Stimulated activated CD4-positive, alpha-beta T cell treated with anti-CD3 and anti-CD28 coated beads, Interleukin-2, amount 100 ng/mL, for 48 hours (primary cell): ENCODE results near the gene MKS1.
A peak's percentile ranks its signal among the peaks of the same experiment; 100 is the strongest.

ENCODE experiments used
- DNase-seq, 2 donors: peaks; one replicate each; pipeline ENCODE4 v3.0.0-alpha.2; 2020

MKS1 gene

DNA sequence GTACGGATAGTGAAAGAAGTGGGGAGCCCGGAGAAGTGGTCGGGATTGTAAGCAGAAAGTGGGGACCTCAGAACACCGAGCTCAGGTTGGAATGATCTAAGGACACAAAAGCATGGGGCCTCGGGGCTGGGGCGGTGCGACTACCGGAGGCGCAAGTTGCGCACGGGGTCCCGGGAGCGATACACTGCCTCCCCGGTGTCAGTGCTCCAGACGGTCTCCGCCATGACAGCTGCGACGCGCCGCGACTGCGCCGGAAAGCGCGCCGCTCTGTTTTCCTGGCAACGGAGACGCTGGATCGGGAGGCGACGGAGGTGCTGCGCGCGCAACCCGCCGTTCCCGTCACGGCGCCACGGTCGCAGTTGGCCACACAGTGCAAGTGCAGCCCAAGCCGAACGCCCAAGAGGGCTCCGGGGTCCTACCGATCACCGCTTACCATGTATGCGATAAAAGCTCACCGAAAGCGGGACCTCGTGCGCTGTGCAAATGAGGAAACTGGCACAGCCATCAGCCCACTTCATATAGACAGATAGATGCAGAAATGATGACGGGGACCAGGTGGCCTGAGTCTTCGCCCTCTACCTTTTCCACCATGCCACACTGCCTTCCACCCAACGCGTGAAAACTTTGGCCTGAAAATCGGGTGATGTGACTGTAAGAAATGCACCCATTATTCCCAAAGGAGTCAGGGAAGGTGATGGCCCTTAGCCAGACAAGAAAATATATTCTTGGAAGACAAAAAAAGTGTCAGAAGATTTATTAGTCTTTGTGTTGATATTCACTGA is at the start of gene MKS1:
MKS1 (minus strand) TSS at position 249 of the 782 bp plus-strand sequence; CDS start at position 224, 25 bp downstream.
- DNase-seq, result peak; percentile 95

DNA sequence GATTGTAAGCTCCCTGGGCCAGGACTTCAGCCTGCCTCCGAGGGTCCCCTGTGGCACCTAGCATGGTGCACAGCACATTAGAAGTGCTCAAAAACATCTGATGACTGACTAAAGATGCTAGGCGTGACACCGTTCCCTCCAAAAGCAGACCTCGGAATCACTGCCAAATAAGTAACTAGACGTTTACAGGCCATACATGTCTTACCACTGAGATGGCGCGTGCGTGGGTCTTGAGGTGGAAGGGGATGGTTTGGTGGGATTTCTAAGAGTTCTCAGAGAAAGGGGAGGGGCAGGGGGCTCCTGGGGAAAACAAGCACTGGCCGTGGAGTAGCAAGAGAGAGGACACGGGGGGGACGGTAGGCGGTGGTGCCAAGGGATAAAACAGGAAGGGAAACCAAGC is 49.3 kb upstream of the MKS1 start:
- no peak for DNase-seq

DNA sequence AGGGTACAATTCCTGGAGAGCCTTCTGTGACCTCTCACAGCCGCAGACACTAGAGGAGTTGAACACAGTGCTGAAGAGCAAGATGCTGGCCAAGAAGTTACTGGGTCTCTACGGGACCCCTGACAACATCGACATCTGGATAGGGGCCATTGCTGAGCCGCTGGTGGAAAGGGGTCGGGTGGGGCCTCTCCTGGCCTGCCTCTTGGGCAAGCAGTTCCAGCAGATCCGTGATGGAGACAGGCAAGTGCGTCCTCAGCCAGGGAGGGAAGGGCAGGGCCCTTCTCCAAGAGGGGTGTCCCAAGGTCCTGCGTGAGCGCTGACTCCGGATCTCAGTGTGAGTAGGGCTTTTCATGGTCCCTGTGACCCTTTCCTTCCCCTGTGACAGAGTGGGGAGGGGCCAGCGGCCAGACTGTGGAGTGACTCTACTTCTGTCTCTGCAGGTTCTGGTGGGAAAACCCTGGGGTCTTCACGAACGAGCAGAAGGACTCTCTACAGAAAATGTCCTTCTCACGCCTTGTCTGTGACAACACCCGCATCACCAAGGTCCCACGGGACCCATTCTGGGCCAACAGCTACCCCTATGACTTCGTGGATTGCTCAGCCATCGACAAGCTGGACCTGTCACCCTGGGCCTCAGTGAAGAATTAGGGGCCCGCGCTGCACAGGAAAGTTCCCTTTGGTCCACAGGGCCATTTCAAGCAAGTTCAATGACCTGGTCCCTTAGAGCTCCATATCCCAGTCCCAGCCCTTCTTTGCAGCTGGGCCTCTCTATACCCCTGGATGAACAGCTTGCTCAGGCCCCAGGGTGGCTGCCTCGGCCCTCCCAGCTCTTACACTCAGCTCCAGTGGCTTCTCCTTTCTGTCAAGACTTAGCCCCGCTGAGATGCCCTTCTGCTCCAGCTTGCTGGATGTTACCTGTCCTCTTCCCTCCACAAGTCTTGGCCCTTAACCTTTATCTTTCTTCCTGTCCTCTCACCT is 48.6 kb upstream of the MKS1 start:
- DNase-seq, result no peak

DNA sequence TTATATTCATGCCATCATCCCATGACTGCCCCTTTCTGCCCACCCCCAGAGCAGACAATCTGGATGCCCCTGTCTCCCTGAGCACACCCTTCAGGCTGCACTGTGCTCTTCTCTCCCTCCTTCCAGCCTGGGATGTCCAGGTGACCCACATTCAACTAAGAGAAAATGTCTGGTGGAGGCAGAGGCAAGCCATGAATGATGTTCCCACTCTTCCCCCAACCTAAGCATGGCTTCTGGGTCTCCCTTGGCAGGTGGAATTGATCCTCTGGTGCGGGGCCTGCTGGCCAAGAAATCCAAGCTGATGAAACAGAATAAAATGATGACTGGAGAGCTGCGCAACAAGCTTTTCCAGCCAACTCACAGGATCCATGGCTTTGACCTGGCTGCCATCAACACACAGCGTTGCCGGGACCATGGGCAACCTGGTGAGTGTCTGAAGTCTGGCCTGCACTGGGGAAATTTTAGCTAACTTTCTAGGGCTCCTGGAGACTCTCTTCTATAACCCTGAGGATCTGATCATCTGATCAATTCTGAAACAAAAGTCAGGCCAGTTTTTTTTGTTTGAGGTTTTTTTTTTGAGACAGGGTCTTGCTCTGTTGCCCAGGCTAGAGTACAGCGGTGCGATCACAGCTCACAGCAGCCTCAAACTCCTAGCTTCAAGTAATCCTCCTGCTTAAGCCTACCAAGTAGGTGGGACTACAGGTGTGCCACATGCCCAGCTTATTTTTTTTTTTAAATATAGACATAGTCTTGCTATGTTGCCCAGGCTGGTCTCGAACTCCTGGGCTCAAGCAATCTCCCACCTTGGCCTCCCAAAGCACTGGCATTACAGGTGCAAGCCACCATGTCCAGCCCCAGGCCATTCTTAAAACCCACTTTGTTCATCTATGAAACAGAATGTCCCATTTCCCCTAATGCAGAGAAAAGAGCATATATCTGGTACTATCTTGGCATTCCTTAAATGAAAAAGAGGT is 47.1 kb upstream of the MKS1 start:
- no peak for DNase-seq

DNA sequence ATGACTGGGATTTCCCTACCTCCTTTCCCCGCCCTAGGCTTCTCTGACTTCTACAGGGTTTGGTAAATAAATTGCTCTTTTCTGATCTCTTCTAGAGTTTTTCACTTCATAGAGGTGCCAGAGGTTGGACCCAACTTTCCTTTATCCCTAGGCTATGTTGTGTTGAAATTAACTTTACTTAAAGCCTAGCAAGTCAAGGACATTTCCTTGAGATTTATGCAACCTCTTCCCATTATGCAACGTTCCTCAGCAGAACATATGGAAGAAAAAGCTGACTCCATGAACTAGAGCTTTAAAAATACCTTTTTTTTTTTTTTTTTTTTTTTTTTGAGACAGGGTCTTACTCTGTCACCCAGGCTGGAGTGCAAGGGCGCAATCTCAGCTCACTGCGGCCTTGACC is 46.2 kb upstream of the MKS1 start:
- no peak for DNase-seq

DNA sequence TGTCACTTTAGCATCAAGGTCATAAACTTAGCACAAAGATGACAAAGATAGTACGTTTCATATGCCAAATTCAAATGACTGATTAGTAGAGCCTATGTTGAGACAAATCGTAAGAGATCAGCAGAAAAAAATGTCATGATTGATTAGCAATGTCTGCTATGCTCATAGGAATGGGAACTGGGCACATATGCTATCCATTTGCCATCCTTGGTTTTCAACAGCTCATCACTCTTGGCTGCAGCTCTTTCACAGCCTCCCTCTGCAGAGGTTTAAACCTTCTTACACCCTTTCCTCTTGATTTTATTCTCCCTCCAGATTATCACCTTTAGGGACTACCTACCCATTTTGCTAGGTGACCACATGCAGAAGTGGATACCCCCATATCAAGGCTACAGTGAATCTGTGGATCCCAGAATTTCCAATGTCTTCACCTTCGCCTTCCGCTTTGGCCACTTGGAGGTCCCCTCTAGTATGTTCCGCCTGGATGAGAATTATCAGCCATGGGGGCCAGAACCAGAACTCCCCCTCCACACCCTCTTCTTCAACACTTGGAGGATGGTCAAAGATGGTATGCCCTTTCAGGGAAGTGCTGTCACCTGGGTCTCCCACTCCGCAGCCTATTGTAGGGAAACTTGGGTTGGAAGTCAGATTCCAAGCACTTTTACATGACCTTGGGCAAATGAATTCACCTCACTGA is 45.5 kb upstream of the MKS1 start:
- no peak for DNase-seq

DNA sequence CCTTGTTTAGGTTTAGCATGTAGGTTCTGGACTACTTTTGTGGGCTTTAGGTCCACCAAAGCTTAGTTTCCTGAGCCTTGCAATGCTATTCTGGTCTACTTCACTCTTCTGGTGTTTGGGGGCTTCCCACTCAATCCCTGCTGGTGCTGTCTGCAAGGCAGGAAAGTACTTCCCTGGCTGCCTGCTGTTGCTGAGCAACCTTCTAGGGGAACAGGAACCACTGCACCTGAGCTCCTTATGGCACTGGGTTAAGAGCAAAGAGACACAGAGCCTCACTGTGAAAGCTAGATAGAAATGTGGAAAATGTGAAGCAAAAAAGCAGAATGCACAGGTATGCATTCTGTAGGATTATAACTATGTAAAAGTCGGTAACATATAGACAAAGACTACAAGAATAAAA is 44.7 kb upstream of the MKS1 start:
- DNase-seq, result no peak

DNA sequence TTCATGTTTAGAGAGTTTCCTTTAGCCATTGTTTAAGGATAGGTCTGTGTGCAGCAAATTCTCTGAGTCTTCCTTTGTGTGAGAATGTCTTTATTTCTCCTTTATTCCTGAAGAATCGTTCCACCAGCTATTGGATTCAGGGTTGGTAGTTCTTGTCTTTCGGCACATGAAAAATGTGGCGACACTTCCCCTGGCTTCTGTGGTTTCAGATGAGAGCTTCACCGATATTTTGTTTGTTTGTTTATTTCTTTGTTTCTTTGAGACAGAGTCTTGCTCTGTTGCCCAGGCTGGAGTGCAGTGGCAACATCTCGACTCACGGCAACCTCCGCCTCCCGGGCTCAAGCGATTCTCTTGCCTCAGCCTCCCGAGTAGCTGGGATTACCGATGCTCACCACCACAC is 43.1 kb upstream of the MKS1 start:
- DNase-seq, result no peak

DNA sequence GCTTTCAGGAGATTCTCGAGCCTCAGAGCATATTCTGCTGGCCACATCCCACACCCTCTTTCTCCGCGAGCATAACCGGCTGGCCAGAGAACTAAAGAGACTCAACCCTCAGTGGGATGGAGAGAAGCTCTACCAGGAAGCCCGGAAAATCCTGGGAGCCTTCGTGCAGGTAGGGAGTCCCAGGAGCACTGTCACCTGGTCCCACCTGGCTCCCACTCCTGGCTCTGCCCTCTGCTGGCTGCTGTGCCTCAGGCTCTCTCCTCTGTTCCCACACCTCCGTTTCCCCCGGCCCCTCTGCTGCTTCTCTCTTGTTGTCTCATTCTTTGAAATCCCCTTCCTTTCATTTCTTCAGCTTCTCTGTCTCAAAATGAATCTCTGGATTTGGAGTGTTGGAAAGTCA is 35.7 kb upstream of the MKS1 start:
- no peak for DNase-seq

DNA sequence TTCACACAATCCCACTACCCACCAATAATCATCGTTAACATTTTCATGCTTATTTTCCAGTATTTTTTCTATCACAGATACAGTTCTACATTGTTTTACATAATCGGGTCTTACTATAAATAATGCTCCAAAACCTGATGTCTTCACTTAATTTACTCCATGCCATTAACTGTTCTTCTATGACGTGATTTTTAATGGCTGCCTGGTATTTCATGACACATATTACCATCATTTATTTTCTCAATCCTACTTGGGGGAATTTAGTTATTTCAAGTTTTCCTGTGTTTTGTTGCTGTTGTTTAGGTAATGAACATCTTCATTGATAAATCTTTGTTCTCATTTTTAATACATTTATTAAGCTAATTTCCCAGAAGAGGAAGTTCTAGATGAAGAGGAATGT is 34.0 kb upstream of the MKS1 start:
- DNase-seq, result no peak

DNA sequence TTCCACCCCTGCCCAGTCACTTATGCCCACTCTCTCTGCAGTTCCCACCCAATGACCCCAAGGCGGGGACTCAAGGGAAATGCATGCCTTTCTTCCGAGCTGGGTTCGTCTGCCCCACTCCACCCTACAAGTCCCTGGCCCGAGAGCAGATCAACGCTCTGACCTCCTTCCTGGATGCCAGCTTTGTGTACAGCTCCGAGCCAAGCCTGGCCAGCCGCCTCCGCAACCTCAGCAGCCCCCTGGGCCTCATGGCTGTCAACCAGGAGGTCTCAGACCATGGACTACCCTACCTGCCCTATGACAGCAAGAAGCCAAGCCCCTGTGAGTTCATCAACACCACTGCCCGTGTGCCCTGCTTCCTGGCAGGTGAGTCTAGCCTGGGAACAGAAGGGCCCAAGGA is 33.1 kb upstream of the MKS1 start:
- DNase-seq, result no peak

DNA sequence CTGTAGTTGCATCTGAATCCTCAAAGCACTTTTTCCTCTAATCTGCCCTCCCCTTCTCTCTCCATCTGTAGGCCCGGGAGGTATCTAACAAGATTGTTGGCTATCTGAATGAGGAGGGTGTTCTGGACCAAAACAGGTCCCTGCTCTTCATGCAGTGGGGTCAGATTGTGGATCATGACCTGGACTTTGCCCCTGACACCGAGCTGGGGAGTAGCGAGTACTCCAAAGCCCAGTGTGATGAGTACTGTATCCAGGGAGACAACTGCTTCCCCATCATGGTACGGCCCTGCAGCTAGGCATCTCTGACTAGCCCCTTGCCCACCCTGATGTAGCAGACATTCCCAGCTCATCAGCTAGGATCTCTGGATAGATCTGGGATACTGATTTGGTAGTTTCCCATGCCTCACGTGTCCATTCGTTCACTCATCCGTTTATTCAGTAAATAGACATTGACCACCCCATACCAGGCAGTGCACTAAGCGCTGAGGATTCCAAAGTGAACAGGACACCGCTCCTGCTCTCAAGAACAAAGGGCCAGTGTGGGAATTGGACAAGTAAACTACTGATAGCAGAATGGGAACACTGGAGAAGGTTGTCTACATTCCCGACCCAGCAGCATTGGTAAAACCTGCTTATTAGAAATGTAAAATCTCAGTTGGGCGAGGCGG is 31.4 kb upstream of the MKS1 start:
- no peak for DNase-seq

DNA sequence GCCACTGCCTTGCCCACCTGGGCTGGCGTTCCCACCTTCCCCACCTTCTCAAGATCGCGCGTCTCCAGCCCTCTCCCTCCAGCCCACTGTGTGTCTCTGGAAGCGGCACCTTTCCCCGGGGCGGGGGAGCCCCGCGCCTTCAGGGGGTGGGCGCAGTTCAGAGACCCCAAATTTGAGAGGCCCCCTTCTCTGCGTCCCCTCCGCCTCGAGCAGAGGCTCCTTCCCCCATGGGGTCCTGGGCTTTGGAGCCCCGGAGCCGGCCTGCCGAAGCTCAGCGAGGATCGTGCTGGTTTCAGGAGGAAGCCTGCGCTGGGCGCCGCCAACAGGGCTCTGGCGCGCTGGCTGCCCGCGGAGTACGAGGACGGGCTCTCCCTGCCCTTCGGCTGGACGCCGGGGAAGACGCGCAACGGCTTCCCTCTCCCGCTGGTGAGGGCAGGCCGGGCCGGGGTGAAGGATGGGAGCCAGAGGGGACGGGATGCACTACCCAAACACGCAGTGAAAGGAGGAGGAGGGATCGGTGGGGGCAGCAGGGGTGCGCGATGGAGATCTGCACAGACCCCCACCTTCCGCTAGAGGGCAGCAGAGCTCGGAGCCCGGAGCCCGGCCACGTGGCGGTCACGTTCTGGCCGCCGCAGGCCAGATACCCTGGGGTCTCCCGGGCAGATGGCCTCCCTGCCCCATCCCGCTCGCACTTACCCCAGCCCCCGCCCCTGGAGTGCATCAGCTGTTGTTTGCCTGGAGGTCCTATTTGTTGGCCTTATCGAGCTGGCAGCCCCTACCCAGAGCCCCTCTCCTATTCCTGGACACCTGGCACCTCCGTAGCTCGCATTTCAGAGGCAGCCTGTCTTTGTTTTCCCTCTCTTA is 30.4 kb upstream of the MKS1 start:
- peak; percentile 78 to 84 for DNase-seq

DNA sequence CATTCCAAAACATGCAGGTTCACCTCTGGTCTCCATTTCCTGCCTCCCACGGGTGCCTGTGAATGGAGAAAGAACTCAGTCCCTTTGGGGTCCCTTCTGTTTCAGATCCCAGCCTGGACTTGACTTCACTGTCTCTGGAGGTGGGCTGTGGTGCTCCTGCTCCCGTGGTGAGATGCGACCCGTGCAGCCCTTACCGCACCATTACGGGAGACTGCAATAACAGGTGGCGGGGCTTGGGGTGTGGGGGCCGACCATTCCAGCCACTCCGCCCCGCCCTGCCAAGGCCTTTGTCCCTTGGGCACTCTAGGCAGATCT is 29.9 kb upstream of the MKS1 start:
- DNase-seq, result no peak

DNA sequence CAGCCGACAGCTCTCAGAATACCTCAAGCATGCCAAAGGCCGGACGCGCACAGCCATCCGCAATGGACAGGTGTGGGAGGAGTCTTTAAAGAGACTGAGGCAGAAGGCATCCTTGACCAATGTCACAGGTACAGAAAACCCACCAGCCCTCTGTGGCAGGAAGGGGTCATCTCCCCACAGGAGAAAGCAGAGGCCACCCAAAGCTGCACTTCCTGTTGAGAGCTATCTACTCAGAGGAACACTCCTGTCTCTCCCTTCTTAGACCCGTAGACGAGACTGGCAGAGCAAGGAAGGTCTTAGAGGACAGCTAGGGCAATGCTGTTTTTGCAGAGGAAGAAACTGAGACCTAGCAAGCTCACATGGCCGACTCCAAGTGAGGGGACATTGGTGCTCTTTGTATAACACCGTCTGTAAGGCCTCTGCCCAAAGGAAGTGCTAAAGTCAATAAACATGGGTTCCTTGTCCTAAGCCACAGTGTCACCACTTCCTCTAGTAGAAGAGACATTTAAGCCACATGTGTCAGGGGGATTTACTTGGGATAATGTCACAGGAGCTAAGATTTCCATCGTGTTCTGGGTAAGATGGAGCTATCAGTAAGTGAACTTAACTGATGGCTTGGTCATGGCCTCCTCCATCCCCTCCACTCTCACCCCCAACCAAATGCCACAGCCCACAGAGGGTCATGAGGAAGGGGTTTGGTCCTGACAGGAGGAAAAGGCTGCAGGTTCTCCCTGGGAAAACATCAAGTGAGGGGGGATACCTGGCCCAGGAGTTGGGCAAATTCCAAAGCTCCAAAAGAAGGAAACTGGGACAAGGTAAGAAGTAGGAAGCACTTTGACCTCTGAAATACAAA is 28.7 kb upstream of the MKS1 start:
- no peak for DNase-seq

DNA sequence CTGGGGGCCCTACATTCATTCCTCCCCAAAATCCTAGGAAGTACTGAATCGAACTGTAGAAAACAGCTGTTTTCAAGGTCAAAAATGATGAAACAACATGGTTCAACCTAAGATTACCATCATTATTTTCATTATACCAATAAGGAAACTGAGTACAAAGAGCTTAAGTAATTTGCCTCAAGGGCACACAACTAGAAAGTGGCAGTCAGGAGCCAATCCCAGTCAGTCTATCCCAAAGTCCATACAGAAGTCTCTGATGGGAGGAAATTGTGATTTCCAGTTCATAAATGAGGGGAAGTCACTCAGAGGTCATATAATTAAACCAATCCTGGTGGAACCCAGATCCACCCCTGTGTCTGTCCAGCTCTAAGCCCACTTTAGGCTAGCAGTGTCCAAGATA is 27.7 kb upstream of the MKS1 start:
- DNase-seq, result no peak

DNA sequence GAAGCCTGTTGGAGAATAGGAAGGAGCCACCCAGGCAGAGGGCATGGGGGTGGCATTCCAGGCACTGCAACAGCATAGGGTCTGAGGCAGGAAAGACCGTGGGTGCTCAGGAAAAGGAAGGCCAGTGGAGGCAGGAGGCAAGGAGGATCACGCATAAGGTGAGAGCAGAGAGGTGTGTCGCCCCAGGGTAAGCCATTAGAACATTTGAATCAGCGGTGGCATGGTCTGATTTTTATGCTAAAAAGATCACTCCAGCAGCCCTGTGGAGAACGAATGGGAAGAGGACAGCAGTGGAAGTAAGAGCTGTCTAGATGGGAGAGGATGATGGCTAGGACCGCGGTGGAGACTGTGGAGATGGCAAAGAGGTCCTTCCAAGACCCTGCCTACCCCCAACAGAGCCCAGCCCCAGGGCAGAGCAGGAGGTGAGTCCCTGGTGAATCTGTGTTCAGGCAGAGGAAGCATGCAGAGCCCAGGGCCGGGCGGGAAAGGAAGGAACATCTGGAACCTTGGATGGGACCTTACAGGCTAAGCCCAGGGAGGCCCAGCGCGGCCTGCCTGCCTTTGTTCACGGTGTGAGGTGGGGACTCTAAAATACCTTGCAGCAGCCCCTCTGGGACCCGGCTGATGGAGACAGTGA is 27.2 kb upstream of the MKS1 start:
- DNase-seq, result no peak

DNA sequence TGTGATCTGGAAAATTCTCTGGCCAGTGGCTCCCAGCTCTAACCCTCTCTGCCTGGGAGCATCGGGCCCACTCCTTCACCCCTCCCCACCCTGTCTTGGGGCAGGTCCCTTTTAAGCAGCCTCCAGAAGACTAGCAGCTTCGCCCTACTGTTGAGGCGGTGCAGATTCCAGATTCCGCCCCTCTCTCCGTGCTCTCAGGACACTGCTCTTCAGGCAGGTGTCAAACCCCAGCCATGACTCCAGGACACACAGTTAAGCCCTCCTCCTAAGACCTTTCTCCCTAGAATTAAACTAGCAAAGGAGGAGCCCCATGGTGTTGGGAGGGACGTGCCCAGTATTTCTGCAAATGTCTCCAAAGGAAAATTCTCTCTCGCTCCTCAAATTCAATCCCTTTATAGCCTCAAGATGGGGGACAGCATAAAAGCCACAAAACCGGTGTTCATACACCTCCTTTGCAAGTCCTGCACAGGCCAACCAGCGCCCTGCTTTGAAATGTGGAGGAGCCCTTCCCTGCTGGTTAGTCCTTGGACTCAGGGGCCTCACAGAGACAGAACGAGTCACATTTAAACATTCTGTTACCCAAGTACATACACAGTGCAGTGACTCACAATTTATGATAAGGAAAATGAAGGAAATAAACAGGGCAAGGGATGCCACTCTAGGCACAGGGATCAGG is 26.5 kb upstream of the MKS1 start:
- DNase-seq, result no peak

DNA sequence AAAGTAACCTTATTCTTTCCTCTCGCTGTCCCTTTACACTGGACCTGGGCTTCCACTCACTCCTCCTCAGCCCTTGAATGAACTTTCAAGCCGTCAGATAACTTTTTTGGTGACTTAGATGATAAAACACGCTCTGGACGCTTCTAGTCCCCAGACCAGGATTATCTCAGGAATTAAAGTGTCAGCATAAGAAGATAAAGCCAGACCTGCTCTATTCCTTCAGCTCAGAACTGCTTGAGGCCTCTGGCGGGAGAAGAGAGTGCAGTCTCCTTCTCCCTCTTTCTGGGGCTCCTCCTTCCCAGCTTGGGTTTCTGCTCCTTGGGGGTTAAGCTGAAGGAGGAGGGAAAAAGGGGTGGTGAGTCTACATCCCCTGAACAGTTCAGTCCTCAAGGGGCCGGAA is 25.9 kb upstream of the MKS1 start:
- no peak for DNase-seq
